DND-41 (cell line): ENCODE data around the gene ACOXL.
"Not testable (repeated sequence)": the region's sequence is repeated elsewhere in the genome, so short reads cannot be mapped to it uniquely, and the experiment has no call there.

Source experiments
- ATAC-seq: fragments of 200-7000 bp; cut with Tn5 transposase; 3 replicates; pipeline ENCODE4 v1.9.1; 2021; ENCODE audit warnings: low read depth; ENCODE audit not compliant: insufficient read depth
- DNase-seq: peaks from one replicate; pipeline ENCODE4 v3.0.0-alpha.2; 2020
- H2AFZ ChIP-seq: 2 replicates; pipeline ENCODE4 v1.6.0; 2012; ENCODE audit warnings: low read depth, low read length
- H3K27ac ChIP-seq: 2 replicates; pipeline ENCODE4 v1.5.1; 2012; ENCODE audit warnings: low read length, inconsistent platforms
- H3K27me3 ChIP-seq: fragments of 200-600 bp; sonication (generic); 2 replicates; pipeline ENCODE4 v1.6.0; 2012; ENCODE audit warnings: low read length, mild to moderate bottlenecking, inconsistent platforms; ENCODE audit not compliant: insufficient read depth, poor library complexity
- H3K36me3 ChIP-seq: 2 replicates; pipeline ENCODE4 v1.5.1; 2012; ENCODE audit warnings: low read length, inconsistent platforms; ENCODE audit not compliant: insufficient read depth
- H3K4me1 ChIP-seq: 2 replicates; pipeline ENCODE4 v1.5.1; 2012; ENCODE audit warnings: mild to moderate bottlenecking, low read length; ENCODE audit not compliant: insufficient read depth
- H3K4me2 ChIP-seq: 2 replicates; pipeline ENCODE4 v1.6.0; 2012; ENCODE audit warnings: mild to moderate bottlenecking, moderate library complexity, low read length, inconsistent platforms; ENCODE audit not compliant: insufficient read depth
- H3K4me3 ChIP-seq, 2 experiments: fragments of 200-600 bp in 1 of 2; shearing (Covaris generic) in 1 of 2; 2 replicates each; pipeline ENCODE4 v1.5.1; 2012 to 2016; ENCODE audit warnings: inconsistent platforms in 2 of 2, low read length in 2 of 2, mild to moderate bottlenecking in 2 of 2, low read depth in 1 of 2, moderate library complexity in 1 of 2
- H3K79me2 ChIP-seq: 2 replicates; pipeline ENCODE4 v1.6.0; 2012; ENCODE audit warnings: low read length, inconsistent platforms; ENCODE audit not compliant: insufficient read depth
- H3K9ac ChIP-seq: 2 replicates; pipeline ENCODE4 v1.6.0; 2012; ENCODE audit warnings: low read depth, mild to moderate bottlenecking, inconsistent platforms, low read length, moderate library complexity
- H3K9me3 ChIP-seq: 2 replicates; pipeline ENCODE4 v1.5.1; 2012; ENCODE audit warnings: low read length, moderate library complexity, mild to moderate bottlenecking, inconsistent platforms; ENCODE audit not compliant: insufficient read depth, severe bottlenecking
- H4K20me1 ChIP-seq: 2 replicates; pipeline ENCODE4 v1.6.0; 2012; ENCODE audit warnings: low read length; ENCODE audit not compliant: insufficient read depth
- CTCF ChIP-seq: IDR thresholded peaks from 2 replicates; pipeline ENCODE4 v1.5.1; 2012; ENCODE audit warnings: borderline replicate concordance, low read length, moderate library complexity, mild to moderate bottlenecking; ENCODE audit not compliant: poor library complexity, severe bottlenecking; ENCODE audit errors: extremely low read depth
- EZH2 ChIP-seq: IDR thresholded peaks from 3 replicates; pipeline ENCODE4 v1.6.1; 2012; ENCODE audit warnings: borderline replicate concordance, low read depth, mild to moderate bottlenecking, moderate library complexity, low read length, inconsistent platforms; ENCODE audit not compliant: severe bottlenecking

ACOXL gene

GRCh38 chr2:111044066-111044465 lies 311.7 kb downstream of the ACOXL start:
- Histone ChIP-seq H2AFZ (no peak overlapping the region), H3K9me3 (no peaks in the 10 kb centered on the region), H3K9ac (no peak overlapping the region), H3K4me2 (no peak overlapping the region), H4K20me1 (no peaks in the 10 kb centered on the region), H3K27me3 (no peaks in the 10 kb centered on the region), H3K4me3 (no peak overlapping the region), H3K36me3 (no peaks in the 10 kb centered on the region), H3K4me1 (no peaks in the 10 kb centered on the region), H3K79me2 (no peaks in the 10 kb centered on the region), H3K27ac (no peak overlapping the region)
- TF ChIP-seq EZH2 (no peak), CTCF (no peak)
- ATAC-seq (no peak), DNase-seq (no peak)

- not testable (repeated sequence) for H4K20me1 ChIP-seq, H3K9me3 ChIP-seq, H3K4me3 ChIP-seq, H2AFZ ChIP-seq, DNase-seq, H3K79me2 ChIP-seq, H3K4me2 ChIP-seq, H3K27me3 ChIP-seq, ATAC-seq, H3K9ac ChIP-seq, H3K4me1 ChIP-seq, H3K27ac ChIP-seq, H3K36me3 ChIP-seq
Measured at GRCh38 chr2:111045236-111045635, 312.9 kb downstream of the ACOXL start.

- Histone ChIP-seq H3K9me3 (no peaks in the 10 kb centered on the region), H3K9ac (no peak overlapping the region), H3K27me3 (no peaks in the 10 kb centered on the region), H3K4me1 (no peaks in the 10 kb centered on the region), H3K4me3 (no peak overlapping the region), H3K27ac (no peak overlapping the region), H3K4me2 (no peak overlapping the region), H3K79me2 (no peaks in the 10 kb centered on the region), H4K20me1 (no peaks in the 10 kb centered on the region), H3K36me3 (no peaks in the 10 kb centered on the region), H2AFZ (no peak overlapping the region)
- TF ChIP-seq CTCF (no peak), EZH2 (no peak)
- DNase-seq = no peak
- no peak for ATAC-seq
Measured at GRCh38 chr2:111045771-111046444, 313.5 kb downstream of the ACOXL start.

GRCh38 chr2:111046670-111047069 lies 314.3 kb downstream of the ACOXL start:
- ATAC-seq (no peak), DNase-seq (no peak)
- Histone ChIP-seq H3K36me3 (no peaks in the 10 kb centered on the region), H3K9ac (no peak overlapping the region), H2AFZ (no peak overlapping the region), H3K4me3 (no peak overlapping the region), H3K9me3 (no peaks in the 10 kb centered on the region), H3K79me2 (no peaks in the 10 kb centered on the region), H3K4me2 (no peak overlapping the region), H4K20me1 (no peaks in the 10 kb centered on the region), H3K4me1 (no peaks in the 10 kb centered on the region), H3K27me3 (no peaks in the 10 kb centered on the region), H3K27ac (no peak overlapping the region)
- TF ChIP-seq CTCF (no peak), EZH2 (no peak)
